Heart left ventricle (tissue), 13 donors: ENCODE measurements around the gene OPN1MW.
"Not testable (repeated sequence)": the region's sequence is repeated elsewhere in the genome, so short reads cannot be mapped to it uniquely, and the experiment has no call there.

Experiments used
- CTCF ChIP-seq, 12 donors: fragments of 200-600 bp; sonication (generic) in 4 of 12; IDR thresholded peaks; one replicate each; pipeline versions ENCODE4 v1.5.0 to v1.8.0; 2018 to 2022; ENCODE audit warnings: antibody characterized with exemption in 12 of 12, mild to moderate bottlenecking in 5 of 12
- POLR2A ChIP-seq, 2 donors: fragments of 450-650 bp; IDR thresholded peaks; one replicate each; pipeline ENCODE4 v1.6.1; 2017; ENCODE audit warnings: antibody characterized with exemption in 2 of 2, mild to moderate bottlenecking in 2 of 2, moderate library complexity in 2 of 2
- donor health status: ischemic (EF 13 %, LVEDD 7.1; RV severe dilation, severe dysfunction).
- donor health status: DM: no; HTN: yes; CAD: no.
- donor health status: DM: no; HTN: no; CAD: no.
- donor health status: ischemic (EF 25% LVEDD 6.9; RV normal size, moderate dysfunction).
- donor health status: ischemic (EF 25% LVEDD 5.7; RV mildly dilated, moderate dysfunction).
- donor health status: ischemic (EF 35%, LVEDD 5.7; RV mildly dilated, moderate dysfunction).
- donor health status: nonischemic (EF 11% LVEDD 7.7; RV severe dilation, severe dysfunction).
- donor health status: DM: yes; HTN: yes; CAD: no.
- donor health status: PGD.
- donor health status: ischemic (EF 29% LVEDD 5.4; RV normal size, mild dysfunction).
- donor health status: nonischemic (EF 23%, LVEDD 6.1; RV moderate dilation, normal function).

GRCh38 chrX:154174356-154174755 is 8.0 kb upstream of the OPN1MW start:
- TF ChIP-seq CTCF, POLR2A (IDR thresholded peaks at IDR 0.05): not testable (repeated sequence)
